Non-pigmented ciliary epithelial cell (primary cell): ENCODE measurements around the gene TGM4.
"Not testable (repeated sequence)": the region's sequence is repeated elsewhere in the genome, so short reads cannot be mapped to it uniquely, and the experiment has no call there.

ENCODE experiments used
- DNase-seq: peaks from one replicate; pipeline ENCODE4 v3.0.0-alpha.2; 2010; ENCODE audit warnings: low read depth

TGM4 gene

DNA sequence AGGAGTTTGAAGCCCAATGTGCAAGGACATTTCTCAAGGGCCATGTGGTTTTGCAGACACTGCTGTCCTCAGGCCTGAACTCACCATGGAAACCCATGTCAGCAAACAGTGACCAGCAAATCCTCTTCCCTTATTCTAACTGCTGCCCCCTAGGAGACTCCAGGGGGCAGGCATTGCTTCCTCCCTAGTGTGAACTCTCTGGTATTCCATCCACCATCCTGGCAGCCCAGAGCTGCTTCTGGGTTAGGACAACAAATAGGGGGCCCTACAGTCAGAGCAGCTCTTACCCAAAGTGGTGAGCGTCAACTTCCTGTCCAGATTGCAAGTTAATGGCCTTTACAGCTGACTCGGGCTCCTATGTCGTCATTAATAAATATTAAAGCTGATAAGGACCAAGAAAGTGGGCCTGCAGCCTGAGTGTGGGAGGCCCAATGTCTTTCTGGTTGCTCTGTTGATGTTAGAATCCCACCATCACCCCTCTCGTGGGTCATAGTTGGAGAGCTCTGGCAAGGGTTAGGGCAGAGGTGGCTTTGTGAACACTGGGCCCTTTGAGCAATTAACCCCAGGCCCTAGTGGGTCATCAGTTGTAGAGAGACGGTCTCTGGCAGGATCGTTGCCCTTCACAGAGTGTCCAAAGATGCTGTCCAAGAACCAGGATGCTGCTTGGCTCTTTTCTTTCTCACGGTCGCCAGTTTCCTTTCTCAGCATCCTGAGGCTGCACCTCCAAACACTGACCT is 41.5 kb downstream of the TGM4 start:
- no peak for DNase-seq

DNA sequence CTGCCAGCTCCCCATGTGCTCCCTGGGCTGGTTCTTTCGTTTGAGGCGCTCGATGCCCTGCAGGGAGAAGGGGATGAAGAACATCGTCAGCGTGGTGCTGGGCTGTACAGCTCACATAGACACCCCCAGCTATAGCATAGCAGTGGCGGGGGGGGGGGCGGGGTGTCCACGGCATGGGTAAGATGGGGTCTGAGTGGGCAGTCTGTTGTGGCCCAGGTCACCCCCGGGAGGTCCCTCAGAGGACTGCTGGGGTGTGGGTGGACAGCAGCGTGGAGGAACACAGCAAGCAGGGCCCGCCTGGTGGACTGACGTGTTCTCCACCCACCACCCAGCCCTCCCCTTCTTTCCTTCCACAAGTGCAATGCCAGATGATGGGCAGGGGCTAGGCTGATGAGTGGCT is 43.7 kb downstream of the TGM4 start:
- no peak for DNase-seq

- DNase-seq = no peak
These were observed 44.2 kb downstream of the TGM4 start for GRCh38 chr3:44918581-44918980.

DNA sequence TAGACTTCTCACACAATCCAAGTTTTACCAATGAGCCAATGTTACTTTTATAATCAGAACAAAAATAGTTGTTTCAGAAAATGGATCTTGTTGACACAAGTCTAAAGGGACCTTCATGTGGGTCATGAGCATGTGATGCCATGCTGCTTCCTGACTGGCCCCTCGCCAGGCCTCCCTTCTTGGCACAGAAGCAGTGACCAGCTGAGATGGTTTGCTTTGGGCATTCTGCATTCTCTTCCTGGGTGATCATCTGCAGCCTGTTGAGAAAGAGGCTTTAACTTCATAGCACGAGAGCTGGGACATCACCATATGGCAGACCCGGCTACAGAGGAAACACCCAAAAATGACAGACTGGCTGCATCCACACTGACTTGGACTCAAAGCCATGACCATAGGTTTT is 45.7 kb downstream of the TGM4 start:
- DNase-seq = no peak

DNA sequence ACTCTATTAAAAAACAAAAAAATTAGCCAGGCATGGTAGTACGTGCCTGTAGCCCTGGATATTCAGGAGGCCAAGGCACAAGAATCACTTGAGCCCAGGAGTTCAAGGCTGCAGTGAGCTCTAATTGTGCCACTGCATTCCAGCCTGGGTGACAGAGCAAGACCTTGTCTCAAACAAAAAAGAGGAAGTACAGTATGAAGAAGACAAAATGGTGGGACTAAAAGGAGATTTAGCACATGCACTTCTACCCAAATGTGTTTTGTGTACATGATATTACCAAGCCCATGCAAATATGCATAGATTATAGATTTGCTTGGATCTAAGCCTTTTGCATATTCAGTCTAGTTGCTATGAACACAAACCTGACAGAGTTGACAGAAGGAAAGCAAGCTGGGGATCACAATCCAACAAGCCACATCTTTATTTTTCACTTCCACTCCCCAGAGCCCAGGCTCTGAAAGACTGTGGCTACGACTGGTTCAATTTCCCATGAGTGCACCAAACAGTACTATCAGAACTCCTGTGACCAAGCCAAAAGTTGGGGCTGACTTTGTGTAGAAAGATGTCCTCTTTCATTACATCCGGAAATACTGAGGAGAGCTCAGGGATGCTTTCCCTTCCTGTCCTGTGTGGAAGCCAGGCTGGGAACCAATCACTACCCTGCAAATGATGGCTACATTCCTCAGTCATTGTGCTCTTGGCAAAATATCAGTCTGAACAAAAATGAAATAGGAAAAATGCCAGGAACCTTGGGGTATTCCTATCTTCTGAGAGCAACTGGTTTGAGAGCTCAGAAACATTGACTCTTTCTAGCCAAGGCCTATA is 49.4 kb downstream of the TGM4 start:
- no peak for DNase-seq

DNA sequence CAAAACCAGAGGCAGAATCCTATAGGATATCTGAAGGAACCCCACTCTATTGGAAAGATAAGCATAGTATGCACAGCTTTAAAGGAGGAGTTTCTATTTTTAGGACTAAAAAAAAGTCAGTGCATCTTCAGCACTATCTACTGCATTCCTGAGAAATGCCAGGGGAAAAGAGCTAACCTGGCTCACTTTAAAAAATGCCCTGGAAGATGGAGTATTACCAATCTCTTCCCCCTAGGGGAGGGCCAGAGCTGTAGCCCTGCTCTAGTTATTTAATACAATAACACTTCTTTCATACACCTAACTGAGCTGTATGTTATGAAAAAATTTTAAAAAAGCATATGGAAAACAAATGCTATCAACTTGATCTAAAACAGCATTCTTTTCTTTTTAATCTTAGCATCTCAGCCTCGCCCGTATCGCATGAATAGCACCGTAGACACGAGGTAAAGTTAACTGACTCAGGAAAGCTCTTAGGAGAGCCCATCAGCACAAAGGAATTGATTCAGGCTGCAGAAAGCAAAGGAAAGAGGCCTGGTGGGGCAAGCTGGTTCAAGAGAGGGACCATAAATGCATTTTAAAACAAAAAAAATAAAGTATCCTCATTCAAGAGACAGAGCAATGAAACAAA is 50.2 kb downstream of the TGM4 start:
- DNase-seq = no peak

GRCh38 chr3:44926172-44926571 is 51.8 kb downstream of the TGM4 start:
- DNase-seq = no peak

DNA sequence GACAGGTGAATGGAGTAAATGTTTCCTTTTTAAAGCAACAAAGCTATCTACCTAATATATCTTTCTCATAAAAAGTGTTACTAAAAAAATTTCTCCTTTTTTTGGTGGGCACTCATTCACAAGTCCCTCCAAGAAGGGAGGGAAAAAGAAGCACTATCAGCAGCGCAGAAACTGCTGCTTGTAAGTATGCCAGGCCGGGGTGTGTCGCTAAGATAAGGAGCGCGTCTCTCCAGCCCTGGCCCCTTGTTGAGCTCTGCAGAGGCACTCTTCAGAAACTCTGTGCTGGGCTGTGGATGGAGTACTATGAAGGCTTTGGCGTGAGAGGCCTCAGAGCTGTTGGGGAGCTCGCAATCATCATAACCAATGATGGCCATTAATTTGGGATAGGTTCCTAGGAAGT is 52.5 kb downstream of the TGM4 start:
- DNase-seq = no peak

- DNase-seq = no peak
These were observed 53.0 kb downstream of the TGM4 start for GRCh38 chr3:44927371-44927770.

DNA sequence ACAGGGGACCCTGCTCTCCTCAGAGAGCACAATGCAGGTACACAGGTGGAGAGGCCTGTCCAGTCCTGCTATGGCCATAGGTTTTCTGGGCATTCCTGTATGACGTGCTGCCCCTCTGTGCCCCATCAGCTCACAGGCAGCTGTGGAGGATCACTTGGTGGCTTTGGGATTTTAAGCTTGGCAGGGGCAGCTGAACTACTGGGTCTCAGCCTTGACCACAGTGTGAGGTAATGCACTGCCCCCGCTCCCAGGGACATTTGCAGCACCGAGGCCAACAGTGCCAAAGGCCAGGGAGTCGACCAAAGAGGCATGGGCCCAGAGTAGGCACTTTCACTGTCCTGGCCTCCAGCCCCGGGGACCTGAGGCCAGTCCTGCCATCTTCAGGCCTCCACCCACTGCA is 55.4 kb downstream of the TGM4 start:
- no peak for DNase-seq

- DNase-seq = no peak
These were observed 56.5 kb downstream of the TGM4 start for GRCh38 chr3:44930911-44931310.

DNA sequence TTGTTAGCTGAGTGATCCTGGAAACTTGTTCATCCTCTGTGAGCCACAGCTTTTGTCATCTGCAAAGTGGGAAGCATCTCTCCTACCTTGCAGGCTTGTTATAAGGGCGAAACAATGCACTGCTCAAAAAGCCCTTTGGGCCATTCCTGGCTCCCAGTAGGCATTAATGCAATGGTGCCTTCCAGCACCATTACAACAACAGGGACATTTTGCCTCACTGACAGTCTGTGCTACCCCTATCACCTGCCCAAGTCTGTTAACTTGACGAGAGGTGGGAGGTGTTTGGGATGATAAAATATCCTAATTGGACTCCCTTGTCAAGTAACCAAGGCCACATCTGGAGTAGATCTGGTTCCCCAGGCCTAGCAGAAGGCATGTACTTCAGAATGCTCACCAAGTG is 57.4 kb downstream of the TGM4 start:
- DNase-seq = no peak

DNA sequence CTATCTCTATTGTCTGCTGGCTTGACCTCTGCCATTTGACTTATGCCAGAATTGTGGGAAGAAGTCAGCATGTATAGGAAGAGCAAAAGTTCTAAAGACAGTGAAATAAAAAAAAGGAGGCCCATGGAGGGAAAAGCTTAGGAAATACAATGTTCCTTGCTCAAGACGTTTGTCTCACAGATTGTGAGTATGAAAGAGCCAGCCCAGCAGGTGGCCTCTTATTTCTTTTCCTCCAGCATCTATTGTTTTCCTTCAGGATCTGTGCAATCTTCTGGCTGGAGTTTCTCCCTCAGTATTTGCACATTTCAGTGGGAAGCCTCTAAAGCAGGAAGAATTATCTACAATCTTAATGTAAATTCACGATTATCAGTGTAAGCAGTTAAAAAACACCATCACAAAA is 57.9 kb downstream of the TGM4 start:
- DNase-seq = no peak

DNA sequence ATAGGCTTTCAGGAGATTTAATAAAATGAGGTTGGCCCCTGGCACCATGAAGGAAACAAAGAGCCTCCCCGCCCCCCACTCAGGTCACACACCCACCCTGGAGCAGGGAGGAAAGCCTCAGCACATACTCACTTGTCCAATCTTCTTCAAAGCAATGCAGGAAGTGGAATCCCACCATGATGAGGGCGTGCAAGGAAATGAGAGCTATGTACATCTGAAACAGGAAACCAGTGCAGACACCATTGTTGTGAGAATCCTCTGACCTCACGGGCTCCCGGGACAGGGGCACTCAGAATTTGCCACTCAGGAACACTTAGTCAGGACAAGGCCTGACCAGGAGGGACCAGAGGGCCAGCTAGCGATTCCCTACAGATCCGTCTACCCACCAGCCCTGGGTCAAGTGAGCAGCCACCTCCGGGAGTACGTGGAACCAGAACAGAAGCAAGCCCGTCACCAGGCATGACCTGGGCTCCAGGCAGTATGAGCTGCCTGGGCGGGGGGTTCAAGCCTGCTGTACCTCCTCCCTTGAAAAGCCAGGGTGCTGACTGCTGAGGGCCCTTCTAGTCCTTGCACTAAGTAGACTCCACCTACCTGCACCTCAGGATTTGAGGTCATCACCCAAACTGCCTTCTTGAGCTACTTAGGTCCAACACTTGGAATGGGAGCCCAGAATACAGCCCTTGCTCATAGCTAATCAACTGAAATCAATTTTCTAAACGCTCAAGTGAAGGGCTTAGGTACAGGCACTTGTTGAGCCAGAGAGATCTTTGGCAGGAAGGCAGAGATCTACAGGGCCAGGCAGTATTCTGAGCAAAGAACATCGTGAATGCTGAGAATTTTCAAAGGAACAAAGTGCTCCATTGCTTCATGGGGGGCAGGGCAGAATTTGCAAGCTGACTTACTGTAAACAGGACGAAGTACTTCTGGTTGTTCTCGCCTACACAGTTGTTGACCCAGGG is 58.9 kb downstream of the TGM4 start:
- DNase-seq = no peak

GRCh38 chr3:44939581-44940036 is 65.2 kb downstream of the TGM4 start:
- no peak for DNase-seq

- DNase-seq = no peak
These were observed 68.0 kb downstream of the TGM4 start for GRCh38 chr3:44942202-44942921.

DNA sequence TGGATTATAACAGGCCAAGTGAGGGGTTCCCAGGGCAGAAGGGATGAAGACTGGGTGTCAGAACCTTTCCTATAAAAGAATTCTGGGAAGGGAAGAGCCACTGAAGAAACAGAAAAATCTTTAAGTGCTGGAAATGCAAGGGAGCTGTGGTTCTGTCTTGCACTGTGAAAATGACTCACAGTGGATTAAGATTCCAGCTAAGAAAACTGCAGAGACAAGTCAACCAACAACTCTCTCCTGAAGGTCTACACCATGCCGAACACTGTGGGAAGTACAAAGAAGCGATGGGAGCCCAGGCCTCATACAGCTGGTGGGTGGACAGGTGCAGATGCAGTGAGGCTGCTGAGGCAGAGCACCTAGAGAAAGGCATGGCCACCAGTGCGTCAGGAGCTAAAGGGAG is 73.8 kb downstream of the TGM4 start:
- DNase-seq = no peak

- not testable (repeated sequence) for DNase-seq
These were observed 75.4 kb downstream of the TGM4 start for GRCh38 chr3:44949770-44950169.

DNA sequence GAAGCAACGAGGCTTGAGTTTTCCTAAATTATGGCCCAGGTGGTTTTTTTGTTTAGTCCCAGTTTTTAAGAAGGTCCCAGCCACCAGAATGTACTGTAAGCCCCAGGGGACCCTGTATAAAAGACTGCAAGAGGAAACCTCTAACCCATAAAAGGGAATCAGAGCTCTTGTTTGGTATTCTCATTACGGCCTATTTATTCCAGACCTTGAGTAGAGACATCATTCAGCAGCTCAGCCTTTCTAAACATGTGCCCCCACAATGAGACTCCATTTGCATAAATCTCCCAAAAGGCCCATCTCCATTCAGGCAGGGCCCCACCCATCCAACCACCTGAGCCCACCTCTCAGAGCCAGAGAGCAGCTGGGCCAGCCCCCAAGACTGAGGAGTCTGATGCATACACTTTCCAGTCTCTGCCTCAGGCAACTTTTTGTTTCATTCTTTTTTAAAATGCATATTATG is 75.9 kb downstream of the TGM4 start:
- DNase-seq = no peak

- no peak for DNase-seq
These were observed 78.3 kb downstream of the TGM4 start for GRCh38 chr3:44952689-44953088.

DNA sequence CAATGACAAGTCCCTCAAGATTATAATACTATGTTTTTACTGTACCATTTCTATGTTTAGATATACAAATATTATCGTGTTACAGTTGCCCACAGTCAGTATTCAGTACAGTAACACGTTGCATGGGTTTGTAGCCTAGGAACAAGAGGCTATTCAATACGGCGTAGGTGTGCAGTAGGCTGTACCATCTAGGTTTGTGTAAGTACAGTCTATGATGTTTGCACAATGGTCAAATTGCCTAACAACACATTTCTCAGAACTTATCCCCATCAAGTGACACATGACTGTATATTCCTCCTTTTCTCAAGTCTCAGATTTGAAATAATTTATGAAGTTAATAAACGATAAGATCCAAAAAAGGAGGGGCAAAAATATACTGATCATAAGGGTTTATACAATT is 79.9 kb downstream of the TGM4 start:
- DNase-seq = no peak
